ENCODE results near the gene SPAG16. TPM values are rescaled to one million over a fixed set of nuclear protein-coding genes. Genes with fewer than 3 reads are reported as not detected.

Gene SPAG16
- total and polyA plus RNA-seq, 10 donors = 9.0 to 19.7 (median 12.2) TPM

GRCh38 chr2:214412679-214413078, 1128.4 kb downstream of the SPAG16 start:
- no peak for TF ChIP-seq POLR2A (IDR thresholded peaks at IDR 0.05)
- Histone ChIP-seq H3K9me3 (no peaks in the 10 kb centered on the region), H3K27me3 (replicated peaks in 1 of 7) (no peaks in the 10 kb centered on the region), H3K4me1 (no peaks in the 10 kb centered on the region), H3K27ac (no peak overlapping the region), H3K36me3 (no peaks in the 10 kb centered on the region), H3K4me3 (no peak overlapping the region)
- WGBS, 5 donors = 65 to 85% (median 80%) methylated on average over 1 of the region's 1 CpG
- no peak for DNase-seq
- intact Hi-C loops (cut with DNase I; ENCODE audit: low total_unique reads) = no loop called here

GRCh38 chr2:214436470-214436869, 1152.2 kb downstream of the SPAG16 start:
- no peak overlapping the region for H3K4me3 ChIP-seq
- H3K36me3 ChIP-seq = no peaks in the 10 kb centered on the region
- intact Hi-C loops (cut with DNase I; ENCODE audit: low total_unique reads) = no loop called here
- TF ChIP-seq CTCF (IDR thresholded peaks at IDR 0.05 in 8 of 11, conservative IDR thresholded peaks at IDR 0.05 in 3 of 11) = no peak
- no peak for TF ChIP-seq POLR2AphosphoS5 (IDR thresholded peaks at IDR 0.05)
- no peak for TF ChIP-seq POLR2A (IDR thresholded peaks at IDR 0.05)
- no peak for DNase-seq
- H3K27ac ChIP-seq = no peak overlapping the region
- no peaks in the 10 kb centered on the region for H3K27me3 ChIP-seq (replicated peaks in 1 of 7)
- no peaks in the 10 kb centered on the region for H3K9me3 ChIP-seq
- no peaks in the 10 kb centered on the region for H3K4me1 ChIP-seq
- 82 to 95% (median 88%) methylated on average over 4 of the region's 4 CpGs for WGBS, 5 donors

- WGBS, 5 donors = 73 to 88% (median 81%) methylated on average over 4 of the region's 4 CpGs
- H3K9me3 ChIP-seq = no peaks in the 10 kb centered on the region
- no peaks in the 10 kb centered on the region for H3K27me3 ChIP-seq (replicated peaks in 1 of 7)
- TF ChIP-seq POLR2A (IDR thresholded peaks at IDR 0.05) (no peak), CTCF (IDR thresholded peaks at IDR 0.05 in 8 of 11, conservative IDR thresholded peaks at IDR 0.05 in 3 of 11) (no peak), POLR2AphosphoS5 (IDR thresholded peaks at IDR 0.05) (no peak)
- intact Hi-C loops (cut with DNase I; ENCODE audit: low total_unique reads) = no loop called here
- H3K4me3 ChIP-seq = no peak overlapping the region
- H3K36me3 ChIP-seq = no peaks in the 10 kb centered on the region
- H3K4me1 ChIP-seq = no peaks in the 10 kb centered on the region
- no peak for DNase-seq
- no peak overlapping the region for H3K27ac ChIP-seq
Observed at GRCh38 chr2:214450118-214450894, 1166.0 kb downstream of the SPAG16 start.

- no peaks in the 10 kb centered on the region for H3K27me3 ChIP-seq (replicated peaks in 1 of 7)
- no peaks in the 10 kb centered on the region for H3K9me3 ChIP-seq
- DNase-seq = no peak
- H3K4me1 ChIP-seq = no peaks in the 10 kb centered on the region
- H3K4me3 ChIP-seq = no peak overlapping the region
- intact Hi-C loops (cut with DNase I; ENCODE audit: low total_unique reads) = no loop called here
- H3K27ac ChIP-seq = no peak overlapping the region
- no peak for TF ChIP-seq CTCF (IDR thresholded peaks at IDR 0.05 in 8 of 11, conservative IDR thresholded peaks at IDR 0.05 in 3 of 11)
- TF ChIP-seq POLR2AphosphoS5 (IDR thresholded peaks at IDR 0.05) = no peak
- TF ChIP-seq POLR2A (IDR thresholded peaks at IDR 0.05) = no peak
- 56 to 75% (median 63%) methylated on average over 2 of the region's 2 CpGs for WGBS, 5 donors
- no peaks in the 10 kb centered on the region for H3K36me3 ChIP-seq
Observed at GRCh38 chr2:214451516-214452275, 1167.4 kb downstream of the SPAG16 start.

Small RNA genes within 50 kb of the gene (microRNA-seq; reads per million reads assigned to microRNA genes)
- 0 reads per million in 3 donors for gene MIR4438

Small RNA genes within 50 kb of the gene (small RNA-seq; reads per million reads assigned to genes)
- gene MIR4438 = 0 reads per million in 4 donors

Other genes starting within 250 kb of the SPAG16 start
- gene IKZF2, start 132.9 kb upstream of the SPAG16 start, total RNA-seq = 10 to 100 TPM; 14.3 to 43.4 (median 21.7) TPM
- gene IKZF2, start 132.9 kb upstream of the SPAG16 start, polyA plus RNA-seq = 1 to 10 TPM in 1 of 3 donors, under 1 TPM in 2; 0.50 to 1.4 (median 0.80) TPM

Data from spleen (tissue), 11 donors.